Adipose tissue (tissue), 3 donors: ENCODE results near the gene OR2T29. TPM values are rescaled to one million over a fixed set of nuclear protein-coding genes. Genes with fewer than 3 reads are reported as not detected.
"Not testable (repeated sequence)": the region's sequence is repeated elsewhere in the genome, so short reads cannot be mapped to it uniquely, and the experiment has no call there.

Experiments
- H3K27ac ChIP-seq: one replicate; pipeline ENCODE4 v1.5.1; 2013; ENCODE audit warnings: low read depth, low read length
- WGBS, 3 donors: extraction: QIAGEN DNeasy Blood & Tissue Kit; methylation state at CpG; one replicate each; pipeline ENCODE4 v1.1.7; 2013; 5-methylcytosine and 5-hydroxymethylcytosine counted together
- polyA plus RNA-seq, 3 donors: library from polyadenylated mRNA; stranded (reverse); fragments of 200-250 nt; gene quantifications; one replicate each; pipeline ENCODE4 v1.2.3, GENCODE V29; 2013
- donor health status: healthy with polysubstance abuse.
- donor health status: Bipolar disorder and iron deficiency.
- donor health status: healthy.

OR2T29 gene, protein sequence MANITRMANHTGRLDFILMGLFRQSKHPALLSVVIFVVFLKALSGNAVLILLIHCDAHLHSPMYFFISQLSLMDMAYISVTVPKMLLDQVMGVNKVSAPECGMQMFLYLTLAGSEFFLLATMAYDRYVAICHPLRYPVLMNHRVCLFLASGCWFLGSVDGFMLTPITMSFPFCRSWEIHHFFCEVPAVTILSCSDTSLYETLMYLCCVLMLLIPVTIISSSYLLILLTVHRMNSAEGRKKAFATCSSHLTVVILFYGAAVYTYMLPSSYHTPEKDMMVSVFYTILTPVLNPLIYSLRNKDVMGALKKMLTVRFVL
- polyA plus RNA-seq = not detected

DNA sequence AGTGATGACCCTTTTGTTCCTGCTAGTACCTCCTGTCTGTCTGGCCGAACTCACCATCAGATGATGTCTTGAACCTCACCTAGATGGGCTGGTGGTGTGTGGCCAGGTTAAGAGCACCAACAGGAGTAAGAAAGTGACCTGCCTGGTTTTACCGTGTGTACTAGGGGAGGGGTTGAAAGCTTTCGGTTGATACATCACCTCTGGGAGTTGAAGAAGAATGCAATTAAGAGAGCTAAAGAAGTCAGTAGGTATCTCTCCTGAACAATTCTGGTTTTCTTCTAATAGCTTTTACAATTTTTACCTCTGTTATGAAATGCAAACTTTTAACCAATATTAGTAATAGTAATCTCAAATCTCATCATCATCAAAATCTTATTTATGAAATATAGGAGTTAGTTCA is at the start of gene OR2T29:
Gene OR2T29 (minus strand): TSS at position 101 of the 400 bp plus-strand sequence. CDS start 3,281 bp downstream, outside the sequence.
- not testable (repeated sequence) for H3K27ac ChIP-seq
- WGBS, 3 donors = 64 to 87% (median 84%) methylated on average over 1 to 3 of the region's 3 CpGs

DNA sequence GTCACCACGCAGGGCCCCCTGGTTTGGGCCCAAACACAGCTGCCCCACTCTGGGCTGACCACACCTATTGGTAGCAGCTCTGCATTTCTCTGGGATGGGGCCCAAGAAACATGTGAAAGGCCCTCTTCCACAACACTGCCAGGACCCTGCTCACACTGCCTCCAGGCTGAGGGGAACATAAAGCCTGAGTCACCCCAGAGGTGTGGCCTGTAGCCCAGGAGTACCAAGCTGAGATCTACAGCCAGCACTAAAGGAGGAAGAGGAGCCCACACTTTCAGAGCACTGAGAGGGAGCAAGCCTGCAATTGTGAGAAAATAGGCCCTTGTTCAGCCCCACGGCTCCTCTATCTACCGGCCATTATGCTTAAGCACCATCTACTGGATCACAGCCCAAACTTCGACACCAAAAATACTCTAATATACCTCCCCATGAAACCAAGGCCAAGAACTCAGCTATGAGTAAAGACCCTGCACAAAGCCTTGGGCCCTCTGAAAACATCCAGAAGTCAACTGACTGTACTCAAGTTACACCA is 49.4 kb upstream of the OR2T29 start:
- H3K27ac ChIP-seq = no peak overlapping the region
- 78 to 90% (median 80%) methylated on average over 4 of the region's 4 CpGs for WGBS, 3 donors

DNA sequence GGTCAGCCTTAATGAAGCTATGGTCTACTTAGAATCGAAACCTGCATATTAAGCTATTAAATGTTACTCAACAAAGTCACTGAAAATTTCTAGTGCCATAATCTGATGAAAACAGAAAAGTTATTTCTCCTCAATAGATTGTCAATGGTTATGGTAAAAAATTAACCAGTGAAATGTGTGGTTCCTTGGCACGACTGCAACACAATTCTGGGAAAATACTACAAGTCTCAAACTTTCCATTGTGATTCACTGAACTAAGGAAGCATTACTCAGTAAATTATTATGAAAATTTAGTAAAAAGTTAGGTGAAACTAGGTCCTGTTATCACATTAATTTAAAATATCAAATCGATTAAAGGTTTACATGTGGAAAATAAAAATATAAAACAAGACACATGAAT is 47.7 kb upstream of the OR2T29 start:
- H3K27ac ChIP-seq = no peak overlapping the region
- WGBS, 3 donors = 33 to 53% (median 49%) methylated on average over 3 of the region's 3 CpGs

DNA sequence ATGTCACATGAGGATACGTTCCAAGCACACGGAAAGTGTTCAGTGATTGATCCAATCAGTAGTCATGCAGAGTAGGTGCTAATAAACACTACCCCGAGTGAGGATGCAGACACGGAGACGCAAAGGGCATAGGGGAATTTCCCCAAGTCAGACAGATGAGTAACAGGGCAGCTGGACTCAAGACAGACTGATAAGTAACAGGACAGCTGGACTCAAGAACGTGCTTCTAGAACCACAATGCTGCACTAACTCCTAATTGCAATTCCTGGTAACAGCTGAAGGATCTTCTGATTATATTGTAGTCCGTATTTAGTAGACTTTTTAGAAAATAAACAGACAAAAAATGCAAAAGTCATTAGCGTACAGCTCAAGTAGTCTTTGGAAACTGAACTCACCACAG is 36.8 kb upstream of the OR2T29 start:
- 77 to 81% (median 78%) methylated on average over 8 of the region's 8 CpGs for WGBS, 3 donors
- H3K27ac ChIP-seq = no peak overlapping the region

DNA sequence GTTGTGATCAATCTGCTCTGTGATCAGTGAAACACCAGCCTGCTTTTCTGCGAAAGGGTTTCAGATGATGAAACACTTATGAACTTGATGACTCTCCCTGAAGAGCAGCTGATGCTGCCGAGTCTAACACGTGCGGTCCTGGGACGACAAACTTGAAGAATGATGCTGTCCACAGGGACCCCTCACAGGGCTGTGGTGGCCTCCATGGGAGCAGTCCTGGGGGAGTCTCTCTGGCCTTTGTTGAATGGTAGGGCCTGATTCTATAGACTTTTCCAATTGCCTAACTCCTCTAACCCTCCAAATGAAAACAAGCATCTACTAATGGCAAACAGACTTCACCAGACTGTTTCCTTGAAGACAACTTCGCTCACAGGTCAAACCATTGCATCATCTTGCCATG is 35.0 kb upstream of the OR2T29 start, which contains the start of gene OR2T10:
Gene OR2T10 (minus strand): TSS at position 112 of the 400 bp plus-strand sequence. CDS start 3,932 bp downstream, outside the sequence.
- WGBS, 3 donors = 81 to 91% (median 88%) methylated on average over 6 of the region's 6 CpGs

DNA sequence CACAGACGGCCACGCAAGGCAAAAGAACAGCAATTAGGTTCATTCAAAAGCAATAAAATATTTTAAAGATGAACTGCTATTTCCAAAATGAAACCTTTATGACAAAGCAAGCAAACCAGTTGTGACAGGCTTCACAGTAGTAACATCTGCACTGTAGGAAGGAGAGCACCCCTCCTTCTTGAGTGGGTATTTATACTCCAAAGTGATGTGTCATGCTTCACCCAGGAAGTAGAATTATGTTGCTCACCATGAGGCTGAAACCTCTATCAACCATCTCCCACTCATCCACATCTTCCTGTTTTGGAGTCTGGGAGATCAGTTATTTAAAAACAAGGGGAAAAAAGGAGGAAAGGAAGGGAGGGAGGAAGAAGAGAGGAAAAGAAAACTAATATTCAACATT is 34.0 kb upstream of the OR2T29 start:
- 68 to 84% (median 69%) methylated on average over 2 of the region's 2 CpGs for WGBS, 3 donors
- no peak overlapping the region for H3K27ac ChIP-seq

More for the DNA sequence above, 35.0 kb upstream of the OR2T29 start, which contains the start of gene OR2T10:
- H3K27ac ChIP-seq = no peak within 1 kb of the TSS

DNA sequence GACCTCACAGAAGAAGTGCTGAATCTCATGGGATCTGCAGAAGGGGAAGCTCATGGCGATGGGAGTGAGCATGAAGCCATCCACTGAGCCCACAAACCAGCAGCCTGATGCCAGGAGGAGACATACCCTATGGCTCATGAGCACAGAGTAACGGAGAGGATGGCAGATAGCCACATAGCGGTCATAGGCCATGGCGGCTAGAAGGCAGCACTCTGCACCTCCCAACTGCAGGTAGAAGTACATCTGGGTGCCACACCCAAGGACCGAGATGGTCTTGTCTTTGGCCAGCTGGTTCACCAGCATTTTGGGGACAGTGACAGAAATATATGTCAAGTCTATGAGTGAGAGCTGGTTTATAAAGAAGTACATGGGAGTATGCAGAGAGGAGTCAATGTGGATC is 30.7 kb upstream of the OR2T29 start:
- WGBS, 3 donors = 74 to 88% (median 86%) methylated on average over 5 of the region's 5 CpGs
- no peak overlapping the region for H3K27ac ChIP-seq

DNA sequence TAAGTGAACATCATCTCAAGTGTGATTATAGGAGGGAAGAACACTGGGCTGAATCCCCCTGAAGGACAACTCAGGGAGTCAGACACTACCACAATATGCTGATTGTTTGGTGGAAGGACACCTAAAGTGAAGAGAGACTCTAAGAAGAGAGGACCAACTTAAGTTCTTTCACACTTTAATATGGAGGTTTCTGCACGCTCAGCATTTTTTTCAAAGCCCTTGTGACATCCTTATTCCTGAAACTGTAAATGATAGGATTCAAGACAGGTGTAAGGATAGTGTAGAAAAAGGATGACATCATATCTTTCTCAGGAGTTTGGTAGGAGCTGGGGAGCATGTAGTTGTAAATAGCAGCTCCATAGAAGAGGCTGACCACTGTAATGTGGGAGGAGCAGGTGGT is 30.1 kb upstream of the OR2T29 start:
- 68 to 73% (median 73%) methylated on average over 1 of the region's 1 CpG for WGBS, 3 donors
- no peak overlapping the region for H3K27ac ChIP-seq

DNA sequence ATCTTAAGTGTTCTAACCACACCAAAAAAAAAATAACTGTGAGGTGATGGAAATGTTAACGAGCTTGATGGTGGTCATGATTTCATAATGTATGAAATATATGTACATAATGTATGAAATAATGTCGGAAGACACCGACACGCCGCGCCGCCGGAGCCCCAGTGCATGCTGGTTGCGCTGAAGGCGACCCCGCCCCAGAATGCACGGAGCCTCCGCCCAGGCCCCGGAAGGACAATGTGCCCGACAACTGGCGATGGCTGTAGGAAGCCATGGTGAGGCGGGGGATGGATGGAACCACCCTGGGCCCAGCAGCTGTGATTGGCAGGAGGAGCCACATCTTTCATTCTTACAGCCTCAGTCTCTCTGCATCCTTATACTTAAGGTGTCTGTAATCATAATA is 27.5 kb upstream of the OR2T29 start:
- no peak overlapping the region for H3K27ac ChIP-seq
- 88 to 93% (median 93%) methylated on average over 17 of the region's 17 CpGs for WGBS, 3 donors

DNA sequence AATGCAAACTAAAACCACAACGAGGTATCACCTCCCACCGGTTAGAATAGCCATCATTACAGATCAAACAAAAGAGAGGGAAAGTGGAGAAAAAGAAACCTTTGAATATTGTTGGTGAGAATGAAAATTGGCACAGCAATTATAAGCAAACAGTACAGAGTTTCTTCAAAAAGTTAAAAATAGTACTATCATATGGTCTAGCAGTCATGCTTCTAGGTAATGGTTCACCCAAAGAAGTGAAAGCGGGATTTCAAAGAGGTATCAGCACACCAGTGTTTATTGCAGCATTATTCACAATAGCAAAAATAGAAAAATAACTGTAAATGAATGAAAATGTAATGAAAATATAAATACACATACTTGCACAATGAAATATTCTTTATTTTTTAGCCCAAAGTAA is 26.8 kb upstream of the OR2T29 start:
- 82 to 84% (median 83%) methylated on average over 3 of the region's 3 CpGs for WGBS, 3 donors
- no peak overlapping the region for H3K27ac ChIP-seq

DNA sequence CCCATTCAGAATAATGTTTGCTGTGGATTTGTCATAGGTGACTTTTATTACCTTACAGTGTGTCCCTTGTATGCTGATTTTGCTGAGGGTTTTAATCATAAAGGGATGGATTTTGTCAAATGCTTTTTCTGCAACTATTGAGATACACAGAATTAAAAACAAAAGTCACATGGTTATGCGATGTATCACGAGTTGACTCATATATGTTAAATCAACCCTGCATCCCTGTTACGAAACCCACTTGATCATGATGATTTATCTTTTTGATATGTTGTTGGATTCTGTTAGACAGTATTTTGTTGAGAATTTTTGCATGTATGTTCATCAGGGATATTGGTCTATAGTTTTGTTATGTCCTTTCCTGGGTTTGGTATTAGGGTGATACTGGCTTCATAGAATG is 22.7 kb upstream of the OR2T29 start:
- no peak overlapping the region for H3K27ac ChIP-seq
- WGBS, 3 donors = 76 to 79% (median 79%) methylated on average over 3 of the region's 3 CpGs

DNA sequence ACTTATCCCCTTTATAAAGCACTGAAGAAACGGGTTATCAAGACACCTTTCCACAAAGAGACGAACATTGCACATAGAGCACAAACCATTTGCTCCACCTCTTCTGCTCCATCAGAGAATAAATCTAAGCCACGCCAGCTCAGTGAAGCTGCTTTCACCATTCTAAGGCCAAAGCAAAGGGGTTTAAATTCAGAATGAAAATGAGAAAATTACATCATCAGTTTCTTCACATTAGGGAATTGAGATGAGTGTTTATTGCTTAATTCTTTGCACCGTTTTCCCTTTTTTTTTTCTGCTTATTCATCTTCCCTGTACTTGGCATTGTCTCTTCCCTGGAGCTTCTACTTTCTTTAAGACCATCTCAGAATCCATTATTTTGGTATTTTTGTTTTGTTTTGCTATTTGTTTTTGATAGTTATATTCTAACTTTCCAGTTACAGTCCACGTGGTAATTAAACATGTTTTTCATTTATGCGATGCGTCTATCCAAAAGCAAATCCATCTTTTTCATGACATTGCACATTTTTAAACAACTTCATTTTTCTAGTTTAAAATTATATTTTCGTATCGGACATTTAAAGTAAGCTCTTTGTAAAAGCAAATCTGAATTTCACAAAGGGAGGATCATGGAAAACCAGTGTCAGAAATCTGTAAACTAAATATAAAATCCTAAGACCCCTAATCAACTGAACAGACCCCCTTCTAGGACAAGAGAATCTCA is 13.8 kb upstream of the OR2T29 start:
- no peak overlapping the region for H3K27ac ChIP-seq
- WGBS, 3 donors = 69 to 75% (median 73%) methylated on average over 9 of the region's 9 CpGs

DNA sequence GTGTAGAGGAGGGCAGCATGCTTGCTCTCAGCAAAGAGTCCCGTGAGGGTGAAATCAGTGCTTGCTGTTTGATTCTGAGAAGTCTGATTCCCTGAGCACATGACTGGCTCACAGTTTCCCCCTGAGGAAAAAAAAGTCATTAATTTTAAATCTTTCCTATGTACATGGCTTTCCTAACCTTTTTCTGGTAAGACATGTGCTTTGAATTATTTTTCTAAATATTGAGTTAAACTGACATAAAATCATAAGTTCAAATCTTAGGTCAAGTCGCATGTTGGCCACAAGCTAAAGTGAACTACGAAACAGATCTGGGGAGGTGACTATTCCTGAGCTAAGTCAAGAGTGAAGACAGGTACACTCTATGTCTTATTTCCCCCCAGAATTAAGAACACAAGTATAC is 12.1 kb upstream of the OR2T29 start, which contains the start of gene OR2T34:
Gene OR2T34 (minus strand): TSS at position 101 of the 400 bp plus-strand sequence. CDS start 0 bp downstream, at position 101.
- 79 to 94% (median 93%) methylated on average over 3 of the region's 3 CpGs for WGBS, 3 donors
- not testable (repeated sequence) for H3K27ac ChIP-seq

DNA sequence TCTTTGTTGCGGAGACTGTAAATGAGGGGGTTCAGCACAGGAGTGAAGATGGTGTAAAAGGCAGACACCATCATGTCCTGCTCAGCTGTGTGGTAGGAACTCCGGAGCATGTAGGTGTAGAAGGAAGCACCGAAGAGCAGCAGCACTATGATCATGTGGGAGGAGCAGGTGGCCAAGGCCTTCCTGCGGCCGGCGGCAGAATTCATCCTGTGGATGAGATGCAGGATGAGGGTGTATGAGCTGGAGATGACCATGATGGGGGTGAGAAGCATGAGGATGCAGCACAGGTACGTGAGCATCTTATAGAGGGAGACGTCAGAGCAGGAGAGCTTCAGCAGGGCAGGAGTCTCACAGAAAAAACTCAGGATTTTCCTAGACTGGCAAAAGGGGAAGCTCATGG is 11.3 kb upstream of the OR2T29 start:
- WGBS, 3 donors = 73 to 83% (median 81%) methylated on average over 2 to 6 of the region's 8 CpGs
- H3K27ac ChIP-seq = not testable (repeated sequence)

DNA sequence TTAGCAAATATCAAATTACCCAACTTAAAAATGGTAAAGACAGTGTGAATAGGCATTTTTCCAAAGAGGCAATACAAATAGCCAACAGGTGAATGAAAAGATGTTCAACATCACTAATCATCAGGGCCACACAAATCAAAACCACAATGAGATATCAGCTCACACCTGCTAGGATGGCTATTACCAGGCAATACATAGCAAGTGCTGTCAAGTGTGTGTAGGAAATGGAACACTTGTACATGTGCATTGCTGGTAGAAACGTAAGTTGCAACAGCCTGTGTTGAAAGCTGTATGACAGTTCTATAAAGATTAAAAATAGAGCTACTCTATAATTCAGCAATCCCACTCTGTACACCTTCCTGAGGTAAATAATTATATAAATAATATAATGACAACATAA is 9.5 kb upstream of the OR2T29 start:
- no CpG with 5 or more reads among the region's 1 CpG for WGBS, 3 donors
- H3K27ac ChIP-seq = not testable (repeated sequence)

DNA sequence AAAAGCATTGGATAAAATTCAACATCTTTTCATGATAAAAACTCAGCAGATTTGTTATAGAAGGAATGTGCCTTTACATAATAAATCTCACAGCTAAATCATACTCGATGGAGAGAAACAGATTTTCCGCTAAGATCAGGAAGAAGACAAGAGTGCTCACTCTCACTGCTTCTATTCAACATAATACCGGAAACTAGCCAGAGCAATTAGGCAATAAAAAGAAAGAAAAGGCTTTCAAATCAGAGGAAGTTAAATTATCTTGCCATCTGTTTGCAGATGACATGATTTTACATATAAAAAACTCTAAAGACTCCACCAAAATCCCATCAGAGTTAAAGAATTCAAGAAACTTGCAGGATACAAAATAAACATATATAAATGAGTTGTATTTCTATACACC is 8.2 kb upstream of the OR2T29 start:
- WGBS, 3 donors = 51 to 77% (median 56%) methylated on average over 3 of the region's 3 CpGs
- H3K27ac ChIP-seq = not testable (repeated sequence)

DNA sequence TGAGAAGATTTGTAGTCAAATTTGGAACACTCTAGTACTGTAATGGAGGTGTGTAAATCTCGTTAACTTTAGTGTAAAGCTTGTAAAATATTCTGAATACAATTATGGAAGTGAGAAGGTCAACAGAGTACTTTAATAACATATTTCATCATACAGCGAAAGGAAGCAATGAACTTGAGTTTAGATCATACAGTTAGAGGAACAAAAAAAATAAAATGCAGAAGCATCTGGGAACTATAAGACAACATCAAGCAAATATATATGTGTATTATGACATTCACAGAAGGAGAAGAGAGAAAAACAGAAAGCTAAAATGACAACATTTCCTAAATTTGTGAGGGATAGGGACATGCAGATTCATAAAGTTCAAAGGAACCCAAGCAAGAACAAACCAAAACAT is 6.5 kb upstream of the OR2T29 start:
- not testable (repeated sequence) for H3K27ac ChIP-seq
- 7 to 73% (median 20%) methylated on average over 2 of the region's 2 CpGs for WGBS, 3 donors

DNA sequence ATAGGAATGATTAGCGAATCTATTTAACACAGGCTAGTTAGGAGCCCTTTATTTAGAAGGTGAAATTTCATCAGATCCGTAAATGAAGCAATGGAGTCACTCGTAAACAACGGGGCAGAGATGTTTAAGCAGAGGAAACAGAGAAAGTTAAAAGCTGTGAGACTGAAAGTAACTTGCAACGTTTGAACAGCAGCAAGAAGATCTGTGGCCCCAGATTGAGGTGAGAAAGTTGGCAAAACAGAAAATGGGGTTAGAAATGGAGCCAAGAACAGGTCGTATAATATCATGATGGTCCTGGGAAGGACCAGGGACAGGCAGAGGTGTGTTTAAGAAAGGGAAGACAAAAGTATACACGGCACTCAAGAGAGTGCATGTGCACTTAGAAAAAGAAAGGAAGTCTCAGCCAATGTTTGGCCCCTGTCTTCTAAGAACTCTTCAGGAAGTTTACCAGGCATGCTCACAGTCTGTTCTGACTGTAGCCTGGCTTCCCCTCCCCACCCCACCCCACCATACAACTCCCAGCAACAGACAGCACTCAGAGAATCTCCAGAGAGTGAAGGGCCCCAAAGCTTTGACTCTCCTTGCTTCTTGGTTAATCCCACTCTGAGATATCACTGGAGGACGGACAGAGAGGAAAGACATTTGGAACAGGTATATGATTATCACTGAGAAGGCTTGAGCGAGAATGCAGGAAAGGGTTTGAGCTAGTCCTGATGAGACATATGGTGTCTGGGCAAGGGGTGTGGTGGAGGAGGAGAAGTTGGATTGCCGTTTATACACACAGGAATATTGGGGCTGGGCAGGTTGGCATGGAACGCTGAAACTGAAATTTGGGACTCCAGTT is 3.2 kb upstream of the OR2T29 start:
- not testable (repeated sequence) for H3K27ac ChIP-seq
- WGBS, 3 donors = 62 to 67% (median 62%) methylated on average over 10 to 11 of the region's 11 CpGs
